Measurements from ENCODE around the gene SSR3. TPM values are rescaled to one million over a fixed set of nuclear protein-coding genes. Genes with fewer than 3 reads are reported as not detected.
A peak's percentile ranks its signal among the peaks of the same experiment; 100 is the strongest.

Gene SSR3
- total RNA-seq, 4 donors from 2014 or later: 99.6 to 308 (median 165) TPM

- peaks cover 24 to 75% (median 26%) of the 10 kb centered on the region in 3 donors for H3K4me1 ChIP-seq
- no peaks in the 10 kb centered on the region for H3K27me3 ChIP-seq
- ATAC-seq: peak; percentile 97
- peak in 3 of 4 experiments; percentile 49 to 54 (median 53) for TF ChIP-seq CTCF (IDR thresholded peaks at IDR 0.05)
- no peak for TF ChIP-seq POLR2A (IDR thresholded peaks at IDR 0.05)
- TF ChIP-seq EP300 (IDR thresholded peaks at IDR 0.05): no peak
- peak; percentile 87 for TF ChIP-seq POLR2AphosphoS5 (IDR thresholded peaks at IDR 0.05)
- H3K4me3 ChIP-seq: no peak overlapping the region
- WGBS, 2 donors (ENCODE audit: low coverage in 1 of 2): 10 to 15% methylated on average over 3 to 4 of the region's 4 CpGs
- peak overlapping the region; percentile 84 to 94 (median 90) for H3K27ac ChIP-seq
- no peaks in the 10 kb centered on the region for H3K9me3 ChIP-seq
- H3K36me3 ChIP-seq: peaks cover 0 to 18% of the 10 kb centered on the region in 2 donors
Measured at GRCh38 chr3:156535162-156535627, 19.7 kb downstream of the SSR3 start.

- WGBS, 2 donors (ENCODE audit: low coverage in 1 of 2): 56 to 61% methylated on average over 4 of the region's 4 CpGs
- Histone ChIP-seq H3K4me3 (no peak overlapping the region), H3K4me1 (peaks cover 20 to 55% (median 24%) of the 10 kb centered on the region in 3 donors), H3K36me3 (peaks cover 0 to 9% of the 10 kb centered on the region in 2 donors), H3K27ac (peak overlapping the region; percentile 48 to 92 (median 86)), H3K9me3 (no peaks in the 10 kb centered on the region), H3K27me3 (no peaks in the 10 kb centered on the region)
- TF ChIP-seq POLR2AphosphoS5 (IDR thresholded peaks at IDR 0.05) (no peak), POLR2A (IDR thresholded peaks at IDR 0.05) (no peak), CTCF (IDR thresholded peaks at IDR 0.05) (no peak), EP300 (IDR thresholded peaks at IDR 0.05) (no peak)
- no peak for ATAC-seq
Measured at GRCh38 chr3:156533205-156533604, 21.7 kb downstream of the SSR3 start.

GRCh38 chr3:156532730-156533129 is 22.2 kb downstream of the SSR3 start:
- Histone ChIP-seq H3K9me3 (no peaks in the 10 kb centered on the region), H3K27ac (peak overlapping the region; percentile 48 to 92 (median 86)), H3K36me3 (peaks cover 0 to 11% of the 10 kb centered on the region in 2 donors), H3K27me3 (no peaks in the 10 kb centered on the region), H3K4me3 (no peak overlapping the region), H3K4me1 (peaks cover 18 to 50% (median 24%) of the 10 kb centered on the region in 3 donors)
- WGBS, 2 donors (ENCODE audit: low coverage in 1 of 2): 42 to 47% methylated on average over 3 of the region's 3 CpGs
- no peak for ATAC-seq
- no peak for TF ChIP-seq POLR2A (IDR thresholded peaks at IDR 0.05)
- no peak for TF ChIP-seq POLR2AphosphoS5 (IDR thresholded peaks at IDR 0.05)
- TF ChIP-seq CTCF (IDR thresholded peaks at IDR 0.05): no peak
- no peak for TF ChIP-seq EP300 (IDR thresholded peaks at IDR 0.05)

GRCh38 chr3:156530980-156531379 is 23.9 kb downstream of the SSR3 start:
- H3K27ac ChIP-seq: peak overlapping the region in 1 of 4 donors; percentile 92
- no peak for ATAC-seq
- TF ChIP-seq POLR2AphosphoS5 (IDR thresholded peaks at IDR 0.05) (no peak), EP300 (IDR thresholded peaks at IDR 0.05) (no peak), CTCF (IDR thresholded peaks at IDR 0.05) (no peak)
- H3K27me3 ChIP-seq: no peaks in the 10 kb centered on the region
- H3K9me3 ChIP-seq: no peaks in the 10 kb centered on the region
- WGBS, 2 donors (ENCODE audit: low coverage in 1 of 2): 77 to 83% methylated on average over 5 of the region's 5 CpGs
- H3K4me1 ChIP-seq: peaks cover 11 to 42% (median 23%) of the 10 kb centered on the region in 3 donors
- peaks cover 0 to 9% of the 10 kb centered on the region in 2 donors for H3K36me3 ChIP-seq
- H3K4me3 ChIP-seq: no peak overlapping the region

GRCh38 chr3:156527060-156527459 is 27.9 kb downstream of the SSR3 start:
- TF ChIP-seq POLR2A (IDR thresholded peaks at IDR 0.05) (no peak), CTCF (IDR thresholded peaks at IDR 0.05) (no peak), EP300 (IDR thresholded peaks at IDR 0.05) (no peak), POLR2AphosphoS5 (IDR thresholded peaks at IDR 0.05) (no peak)
- no peak overlapping the region for H3K27ac ChIP-seq
- H3K36me3 ChIP-seq: peaks cover 0 to 9% of the 10 kb centered on the region in 2 donors
- no peaks in the 10 kb centered on the region for H3K27me3 ChIP-seq
- no peaks in the 10 kb centered on the region for H3K9me3 ChIP-seq
- H3K4me3 ChIP-seq: no peak overlapping the region
- peaks cover 0 to 3% (median 0%) of the 10 kb centered on the region in 3 donors for H3K4me1 ChIP-seq
- 88 to 100% methylated on average over 1 of the region's 1 CpG for WGBS, 2 donors (ENCODE audit: low coverage in 1 of 2)
- ATAC-seq: no peak

Measured in gastroesophageal sphincter (tissue), 4 donors.